Kidney epithelial cell (primary cell): ENCODE data around the gene MAVS. TPM values are rescaled to one million over a fixed set of nuclear protein-coding genes. Genes with fewer than 3 reads are reported as not detected.
"Not testable (repeated sequence)": the region's sequence is repeated elsewhere in the genome, so short reads cannot be mapped to it uniquely, and the experiment has no call there.

Experiments
- DNase-seq: peaks from one replicate; pipeline ENCODE4 v3.0.0-alpha.2; 2010; ENCODE audit warnings: low read depth
- H3K27me3 ChIP-seq: 2 replicates; pipeline ENCODE4 v1.6.0; 2011; ENCODE audit warnings: low read length; ENCODE audit not compliant: control insufficient read depth, insufficient read depth
- H3K36me3 ChIP-seq: 2 replicates; pipeline ENCODE4 v1.5.1; 2011; ENCODE audit warnings: low read length; ENCODE audit not compliant: control insufficient read depth, insufficient read depth
- H3K4me3 ChIP-seq: 2 replicates; pipeline ENCODE4 v1.5.1; 2011; ENCODE audit warnings: low read depth, mild to moderate bottlenecking, control low read depth, low read length
- total RNA-seq: library from RNA; depleted of rRNA; stranded (reverse); fragments of >200 nt; gene quantifications from 2 replicates; pipeline ENCODE4 v1.2.3, GENCODE V29; 2015
- TF ChIP-seq, protein P1 (sequence below): IDR thresholded peaks from 2 replicates; pipeline ENCODE4 v1.5.1; 2011; ENCODE audit warnings: mild to moderate bottlenecking, moderate library complexity, low read length, control low read depth, inconsistent platforms; ENCODE audit not compliant: insufficient read depth, poor library complexity, severe bottlenecking

Gene MAVS
- total RNA-seq, 1 donor from 2014 or later = 30.8 TPM

DNA sequence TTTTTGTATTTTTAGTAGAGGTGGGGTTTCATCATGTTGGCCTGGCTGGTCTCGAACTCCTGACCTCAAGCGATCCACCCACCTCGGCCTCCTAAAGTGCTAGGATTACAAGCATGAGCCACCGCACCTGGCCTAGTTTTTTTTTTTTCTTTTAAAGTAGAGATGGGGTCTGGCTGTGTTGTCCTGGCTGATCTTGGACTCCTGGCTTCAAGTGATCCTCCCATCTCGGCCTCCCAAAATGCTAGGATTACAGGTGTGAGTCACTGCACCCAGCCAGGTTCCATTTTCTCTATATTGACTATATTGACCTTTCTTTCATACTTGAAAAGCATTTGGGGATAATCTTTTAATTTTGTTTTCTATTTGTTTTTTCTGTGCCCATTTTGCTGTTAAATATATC is 55.8 kb downstream of the MAVS start:
- no peaks in the 10 kb centered on the region for H3K27me3 ChIP-seq
- no peak for DNase-seq

DNA sequence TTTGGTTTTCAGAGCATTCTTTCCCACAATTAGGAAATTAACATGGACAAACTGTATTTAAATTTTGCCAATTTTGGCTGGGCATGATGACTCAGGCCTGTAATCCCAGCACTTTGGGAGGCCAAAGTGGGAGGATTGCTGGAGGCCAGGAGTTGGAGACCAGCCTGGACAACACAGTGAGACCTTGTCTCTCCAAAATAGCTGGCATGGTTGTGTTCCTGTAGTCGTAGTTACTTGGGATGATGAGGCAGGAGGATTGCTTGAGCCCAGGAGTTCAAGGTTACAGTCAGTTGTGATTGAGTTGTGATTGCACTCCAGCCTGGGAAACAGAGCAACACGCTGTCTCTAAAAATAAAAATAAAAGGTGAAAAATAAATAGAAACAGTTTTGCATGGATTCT is 57.6 kb downstream of the MAVS start:
- no peak overlapping the region for H3K4me3 ChIP-seq
- no peak for DNase-seq
- TF ChIP-seq, protein P1, sequence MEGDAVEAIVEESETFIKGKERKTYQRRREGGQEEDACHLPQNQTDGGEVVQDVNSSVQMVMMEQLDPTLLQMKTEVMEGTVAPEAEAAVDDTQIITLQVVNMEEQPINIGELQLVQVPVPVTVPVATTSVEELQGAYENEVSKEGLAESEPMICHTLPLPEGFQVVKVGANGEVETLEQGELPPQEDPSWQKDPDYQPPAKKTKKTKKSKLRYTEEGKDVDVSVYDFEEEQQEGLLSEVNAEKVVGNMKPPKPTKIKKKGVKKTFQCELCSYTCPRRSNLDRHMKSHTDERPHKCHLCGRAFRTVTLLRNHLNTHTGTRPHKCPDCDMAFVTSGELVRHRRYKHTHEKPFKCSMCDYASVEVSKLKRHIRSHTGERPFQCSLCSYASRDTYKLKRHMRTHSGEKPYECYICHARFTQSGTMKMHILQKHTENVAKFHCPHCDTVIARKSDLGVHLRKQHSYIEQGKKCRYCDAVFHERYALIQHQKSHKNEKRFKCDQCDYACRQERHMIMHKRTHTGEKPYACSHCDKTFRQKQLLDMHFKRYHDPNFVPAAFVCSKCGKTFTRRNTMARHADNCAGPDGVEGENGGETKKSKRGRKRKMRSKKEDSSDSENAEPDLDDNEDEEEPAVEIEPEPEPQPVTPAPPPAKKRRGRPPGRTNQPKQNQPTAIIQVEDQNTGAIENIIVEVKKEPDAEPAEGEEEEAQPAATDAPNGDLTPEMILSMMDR = no peak

More for the DNA sequence above, 55.8 kb downstream of the MAVS start:
- no peak overlapping the region for H3K4me3 ChIP-seq
- TF ChIP-seq, protein P1 = no peak
- H3K36me3 ChIP-seq = no peaks in the 10 kb centered on the region

DNA sequence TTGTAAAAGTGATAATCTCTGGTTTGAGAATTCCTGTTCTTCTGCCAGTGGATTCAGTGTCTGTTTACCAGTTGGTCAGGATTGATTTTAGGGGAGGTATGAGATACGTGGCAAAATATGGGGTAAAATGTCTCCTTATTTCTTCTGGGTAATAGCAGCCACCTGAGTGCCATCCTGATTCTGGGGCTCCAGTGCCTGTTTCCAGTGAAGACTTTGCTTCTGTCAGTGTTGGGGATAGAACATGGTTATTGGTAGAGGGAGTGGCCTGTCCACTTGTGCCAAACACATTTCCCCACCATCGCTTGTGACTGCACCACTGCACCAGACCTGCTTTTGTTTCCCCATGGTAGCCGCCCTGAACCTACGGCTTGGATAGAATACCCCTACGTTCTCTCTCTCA is 58.2 kb downstream of the MAVS start:
- Histone ChIP-seq H3K27me3 (no peaks in the 10 kb centered on the region), H3K36me3 (no peaks in the 10 kb centered on the region), H3K4me3 (no peak overlapping the region)
- TF ChIP-seq, protein P1 = no peak
- DNase-seq = no peak

More for the DNA sequence above, 57.6 kb downstream of the MAVS start:
- no peaks in the 10 kb centered on the region for H3K36me3 ChIP-seq
- no peaks in the 10 kb centered on the region for H3K27me3 ChIP-seq

DNA sequence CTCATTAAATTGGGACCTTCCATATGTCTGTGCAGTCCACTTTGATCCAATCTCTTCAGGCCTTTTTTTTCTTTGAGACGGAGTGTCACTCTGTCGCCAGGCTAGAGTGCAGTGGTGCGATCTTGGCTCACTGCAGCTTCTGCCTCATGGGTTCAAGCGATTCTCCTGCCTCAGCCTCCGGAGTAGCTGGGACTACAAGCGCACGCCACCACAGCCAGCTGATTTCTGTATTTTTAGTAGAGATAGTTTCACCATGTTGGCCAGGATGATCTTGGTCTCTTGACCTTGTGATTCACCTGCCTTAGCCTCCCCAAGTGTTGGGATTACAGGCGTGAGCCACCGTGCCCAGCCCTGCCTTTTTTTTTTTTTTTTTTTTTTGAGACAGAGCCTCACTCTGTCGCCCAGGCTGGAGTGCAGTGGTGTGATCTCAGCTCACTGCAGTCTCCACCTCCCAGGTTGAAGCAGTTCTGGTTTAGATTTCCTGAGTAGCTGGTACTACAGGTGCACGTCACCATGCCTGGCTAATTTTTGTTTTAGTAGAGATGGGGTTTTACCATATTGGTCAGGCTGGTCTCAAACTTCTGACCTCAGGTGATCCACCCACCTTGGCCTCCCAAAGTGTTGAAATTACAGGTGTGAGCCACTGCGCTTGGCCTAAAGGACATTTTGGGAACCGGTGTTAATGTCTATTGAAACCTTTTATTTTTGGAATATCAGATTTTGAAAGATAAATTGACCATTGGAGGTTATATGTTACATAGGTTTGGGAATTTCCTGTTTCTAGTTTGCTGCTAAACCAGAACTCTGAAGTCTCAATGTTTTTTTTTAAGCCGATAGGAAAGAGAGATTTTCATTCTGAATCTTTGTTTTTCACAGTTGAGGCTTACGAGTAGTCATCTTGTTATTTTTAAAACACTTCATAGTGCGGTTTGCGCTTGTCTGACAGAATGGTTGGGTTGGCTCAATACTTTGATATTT is 60.4 kb downstream of the MAVS start:
- DNase-seq, H3K27me3 ChIP-seq, H3K36me3 ChIP-seq, H3K4me3 ChIP-seq: not testable (repeated sequence)

DNA sequence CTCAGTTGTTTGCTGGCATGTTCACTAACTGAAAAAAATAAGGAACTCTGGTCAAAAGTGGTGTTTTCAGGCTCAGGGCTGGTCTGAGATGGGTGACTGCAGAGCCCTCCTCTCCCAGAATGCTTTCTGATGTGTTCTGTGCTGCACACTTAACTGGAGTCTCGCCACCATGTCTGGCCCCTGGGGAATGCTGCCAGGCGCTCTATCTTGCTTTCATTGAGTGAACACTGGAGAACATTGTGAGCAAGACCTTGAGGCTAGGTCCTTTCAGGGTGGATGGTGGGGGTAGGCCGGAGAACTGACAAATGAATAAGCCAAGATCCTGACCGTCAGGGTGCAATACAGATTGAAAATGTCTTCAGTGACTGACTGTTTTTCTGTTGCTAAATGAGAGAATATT is 62.0 kb downstream of the MAVS start:
- no peak for DNase-seq
- TF ChIP-seq, protein P1 = no peak
- no peaks in the 10 kb centered on the region for H3K36me3 ChIP-seq
- H3K27me3 ChIP-seq = no peaks in the 10 kb centered on the region
- H3K4me3 ChIP-seq = no peak overlapping the region

DNA sequence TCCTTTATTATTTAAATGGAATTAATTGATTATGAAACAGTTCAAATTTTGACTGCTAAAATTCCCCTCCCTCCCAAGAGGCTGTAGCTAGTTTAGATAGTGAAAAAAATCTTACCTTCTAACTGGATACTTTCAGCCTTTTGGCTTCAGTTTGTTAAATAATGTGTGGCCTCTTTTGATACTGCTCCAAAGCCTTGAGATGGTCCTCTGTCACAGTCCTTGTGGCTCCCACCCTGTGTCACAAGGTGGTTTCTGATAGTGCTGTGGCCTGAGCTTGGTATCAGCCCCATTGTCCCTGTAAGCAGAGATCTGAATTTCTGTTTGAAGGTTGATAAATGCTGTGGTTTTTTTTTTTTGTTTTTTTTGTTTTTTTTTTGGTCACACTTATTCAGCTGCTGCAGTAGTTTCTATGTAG is 63.3 kb downstream of the MAVS start:
- Histone ChIP-seq H3K36me3 (no peaks in the 10 kb centered on the region), H3K27me3 (no peaks in the 10 kb centered on the region), H3K4me3 (no peak overlapping the region)
- TF ChIP-seq, protein P1 = no peak
- DNase-seq = no peak
